Activated CD4-positive, alpha-beta T cell treated with anti-CD3 and anti-CD28 coated beads, Interleukin-2, amount 10 ng/mL, durations not matched to agents 7 days and 5 days (primary cell): Measurements from ENCODE around the gene LRRC2. TPM values are rescaled to one million over a fixed set of nuclear protein-coding genes. Genes with fewer than 3 reads are reported as not detected.

Source experiments
- CTCF ChIA-PET: fragments of 350-600 bp; sonication (Branson Sonifier 250); formaldehyde crosslinking; loops from one replicate; lab custom pipeline; 2021; ENCODE audit warnings: antibody characterized with exemption; lab: Charles Lee
- POLR2A ChIA-PET: fragments of 350-600 bp; sonication (Branson Sonifier 250); formaldehyde crosslinking; loops from one replicate; lab custom pipeline; 2021; ENCODE audit warnings: antibody characterized with exemption; lab: Charles Lee
- DNase-seq: peaks from one replicate; pipeline ENCODE4 v3.0.0-alpha.2; 2020
- H3K27ac Mint-ChIP-seq: one replicate; pipeline ENCODE4 v1.8.0; 2021; ENCODE audit warnings: mild to moderate bottlenecking, moderate library complexity, mixed read lengths
- H3K27me3 Mint-ChIP-seq: one replicate; pipeline ENCODE4 v1.8.0; 2021; ENCODE audit warnings: mixed read lengths
- H3K36me3 Mint-ChIP-seq: one replicate; pipeline ENCODE4 v1.8.0; 2021; ENCODE audit warnings: low read depth, mixed read lengths
- H3K4me1 Mint-ChIP-seq: one replicate; pipeline ENCODE4 v1.8.0; 2021; ENCODE audit warnings: mixed read lengths
- H3K4me3 Mint-ChIP-seq: one replicate; pipeline ENCODE4 v1.8.0; 2021; ENCODE audit warnings: mild to moderate bottlenecking, moderate library complexity, mixed read lengths
- H3K9me3 Mint-ChIP-seq: one replicate; pipeline ENCODE4 v1.8.0; 2021; ENCODE audit warnings: mixed read lengths
- total RNA-seq, 2 experiments: library from RNA; stranded (reverse); gene quantifications; one replicate each; pipeline ENCODE4 v1.2.3, GENCODE V29; 2021

LRRC2 gene
- total RNA-seq, 2 experiments from 2014 or later = 0.27 to 0.29 TPM

DNA sequence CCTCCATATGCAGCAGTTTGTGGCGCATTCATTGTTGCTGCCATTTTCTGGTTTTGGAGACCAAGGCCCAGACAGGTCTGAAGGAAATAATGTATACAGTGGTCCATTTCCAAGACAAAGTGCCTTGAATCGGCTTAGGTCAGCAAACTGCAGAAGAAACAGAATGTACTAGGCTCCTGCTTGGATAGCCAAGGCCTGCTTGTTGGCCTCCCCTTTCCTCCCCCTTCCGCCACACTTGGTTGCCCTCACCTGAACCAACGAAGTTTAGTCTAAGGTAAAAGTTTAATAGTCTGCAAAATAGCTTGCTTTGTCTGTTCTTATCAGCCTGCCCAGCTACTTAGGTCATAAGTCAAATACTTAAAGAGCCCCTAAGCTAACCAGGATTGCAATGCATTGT lies 80.3 kb downstream of the LRRC2 start:
- no peaks in the 10 kb centered on the region for H3K36me3 Mint-ChIP-seq
- H3K4me1 Mint-ChIP-seq = peaks cover 18% of the 10 kb centered on the region
- H3K9me3 Mint-ChIP-seq = no peaks in the 10 kb centered on the region
- DNase-seq = no peak
- POLR2A ChIA-PET = no interaction called here
- no peak overlapping the region for H3K27ac Mint-ChIP-seq
- CTCF ChIA-PET = interaction anchor here (1.5 to 1.9 kb wide), 2 partner anchors 15 to 30 kb away, joined by 3 to 5 read pairs; no protein-coding TSS in a partner anchor
- no peak overlapping the region for H3K4me3 Mint-ChIP-seq
- peaks cover 3% of the 10 kb centered on the region for H3K27me3 Mint-ChIP-seq

DNA sequence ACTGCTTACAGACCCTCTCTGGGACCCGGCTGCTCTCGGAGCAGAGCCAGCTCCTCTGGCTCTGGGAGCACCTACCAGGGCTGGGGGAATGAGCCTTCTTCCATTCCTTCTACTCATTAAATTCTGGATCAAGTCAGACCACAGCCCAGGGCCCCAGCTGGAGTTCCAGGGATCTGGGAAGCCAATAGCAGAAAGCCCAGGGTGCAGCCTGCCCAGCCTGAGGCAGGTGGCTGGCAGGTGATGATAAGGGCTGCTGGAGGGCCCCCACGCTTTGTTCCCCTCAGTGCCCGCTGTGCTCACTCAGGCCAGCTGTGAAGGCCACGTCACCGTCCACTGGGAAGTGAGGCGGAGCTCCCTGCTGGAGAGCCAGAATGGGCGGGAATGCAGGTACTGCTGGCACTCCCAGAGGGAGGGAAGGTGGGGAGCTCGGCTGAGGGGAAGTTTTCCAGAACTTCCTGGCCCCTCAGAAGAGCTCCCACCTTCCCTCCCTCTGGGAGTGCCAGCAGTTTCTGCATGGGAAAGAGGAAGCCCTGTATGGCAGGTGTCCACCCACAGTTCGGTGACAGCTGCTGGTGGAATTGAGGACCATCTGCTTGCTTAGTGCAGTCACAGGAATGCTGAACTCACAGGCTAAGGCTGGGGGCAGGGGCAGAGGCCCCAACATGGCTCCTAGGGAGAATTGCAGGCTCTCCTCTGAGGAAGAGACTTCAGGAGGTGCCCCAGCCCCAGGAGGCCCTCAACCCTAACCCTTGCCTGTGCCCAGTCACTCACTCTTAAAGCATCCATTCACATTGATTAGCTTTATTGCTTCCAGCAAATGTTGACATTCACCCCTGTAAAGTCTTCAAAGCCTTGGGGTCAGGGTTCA lies 81.0 kb downstream of the LRRC2 start:
- CTCF ChIA-PET = interaction anchor here (1.1 to 2.2 kb wide), 4 partner anchors 14 to 73 kb away, joined by 3 to 7 read pairs (median 4); no protein-coding TSS in a partner anchor
- peaks cover 3% of the 10 kb centered on the region for H3K27me3 Mint-ChIP-seq

DNA sequence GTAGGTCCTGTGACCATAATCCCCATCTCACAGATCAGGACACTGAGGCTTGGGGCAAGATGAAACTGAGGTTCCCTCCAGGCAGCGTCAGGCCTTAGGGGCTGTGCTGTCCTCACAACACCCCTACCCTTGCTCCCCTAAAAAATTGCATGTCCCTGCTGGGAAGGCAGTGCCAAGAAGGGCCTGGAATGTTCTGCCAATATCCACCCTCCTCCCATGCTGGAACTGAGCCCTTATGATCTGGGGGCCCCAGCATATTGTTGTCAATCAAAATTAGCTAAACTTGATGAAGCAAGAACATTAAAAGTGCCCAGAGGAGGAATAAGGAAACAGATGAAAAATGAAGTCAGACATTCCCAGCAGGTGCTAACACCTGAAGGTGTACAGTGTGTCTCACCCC lies 81.7 kb downstream of the LRRC2 start:
- ChIA-PET POLR2A (no interaction called here), CTCF (interaction anchor here (1.1 to 2.2 kb wide), 4 partner anchors 13 to 73 kb away, joined by 3 to 7 read pairs (median 4); no protein-coding TSS in a partner anchor)
- Mint-ChIP-seq H3K27ac (no peak overlapping the region), H3K4me1 (peaks cover 9% of the 10 kb centered on the region), H3K9me3 (no peaks in the 10 kb centered on the region), H3K36me3 (no peaks in the 10 kb centered on the region), H3K27me3 (peaks cover 3% of the 10 kb centered on the region), H3K4me3 (no peak overlapping the region)
- DNase-seq = no peak

More for the DNA sequence above, 81.0 kb downstream of the LRRC2 start:
- H3K9me3 Mint-ChIP-seq = no peaks in the 10 kb centered on the region
- no peak overlapping the region for H3K27ac Mint-ChIP-seq
- H3K4me1 Mint-ChIP-seq = peaks cover 17% of the 10 kb centered on the region
- no peak for DNase-seq
- H3K36me3 Mint-ChIP-seq = no peaks in the 10 kb centered on the region
- POLR2A ChIA-PET = no interaction called here
- H3K4me3 Mint-ChIP-seq = no peak overlapping the region

DNA sequence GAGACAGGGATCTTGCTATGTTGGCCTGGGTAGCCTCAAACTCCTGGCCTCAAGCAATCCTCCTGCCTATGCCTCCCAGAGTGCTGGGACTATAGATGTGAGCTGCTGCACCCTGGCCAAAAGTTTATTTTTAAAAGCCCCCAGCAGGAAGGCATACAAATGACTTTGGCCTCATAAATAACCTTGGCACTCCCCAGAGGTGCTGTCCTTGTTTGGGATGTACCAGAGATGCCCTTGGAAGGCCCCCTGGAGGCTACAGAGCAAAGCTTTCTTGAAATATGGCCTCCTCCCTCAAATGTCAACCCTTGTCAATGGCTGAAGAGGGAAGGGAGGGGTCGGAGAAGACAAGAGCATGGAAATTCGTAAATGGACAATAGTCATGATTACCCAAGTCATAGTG lies 82.3 kb downstream of the LRRC2 start:
- POLR2A ChIA-PET = no interaction called here
- Mint-ChIP-seq H3K36me3 (no peaks in the 10 kb centered on the region), H3K27me3 (peaks cover 3% of the 10 kb centered on the region), H3K9me3 (no peaks in the 10 kb centered on the region), H3K4me1 (peaks cover 4% of the 10 kb centered on the region), H3K4me3 (no peak overlapping the region), H3K27ac (no peak overlapping the region)
- CTCF ChIA-PET = interaction anchor here (0.7 to 2.2 kb wide), 3 partner anchors 14 to 145 kb away, joined by 3 to 7 read pairs (median 3); no protein-coding TSS in a partner anchor
- DNase-seq = no peak

DNA sequence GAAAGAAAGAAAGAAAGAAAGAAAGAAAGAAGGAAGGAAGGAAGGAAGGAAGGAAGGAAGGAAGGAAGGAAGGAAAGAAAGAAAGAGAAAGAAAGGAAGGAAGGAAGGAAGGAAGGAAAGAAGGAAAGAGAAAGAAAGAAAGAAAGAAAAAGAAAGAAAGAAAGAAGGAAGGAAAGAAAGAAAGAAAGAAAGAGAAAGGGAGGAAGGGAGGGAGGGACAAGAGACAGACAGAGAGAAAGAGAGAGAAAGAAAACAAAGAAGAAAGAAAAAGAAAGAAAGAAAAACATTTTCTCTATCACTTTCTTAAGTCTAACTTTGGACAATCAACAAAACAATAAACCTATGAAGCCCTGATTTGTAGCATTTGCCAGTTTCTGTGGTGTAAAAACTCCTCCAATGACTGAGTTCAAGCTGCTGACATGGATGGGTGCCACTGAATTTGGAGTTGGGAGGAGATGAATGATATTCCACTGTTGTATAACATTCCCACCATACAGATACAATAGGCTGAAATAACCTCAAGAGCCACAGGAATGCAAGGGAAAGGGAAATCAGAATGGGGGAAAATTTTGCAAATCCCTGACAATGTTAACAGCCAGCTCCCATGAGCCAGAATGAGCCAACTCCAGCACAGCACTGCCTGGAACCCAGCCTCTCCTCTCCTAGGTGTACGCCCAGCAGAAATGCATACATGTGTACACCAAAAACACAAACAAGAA lies 83.3 kb downstream of the LRRC2 start:
- H3K27ac Mint-ChIP-seq = no peak overlapping the region
- DNase-seq = no peak
- H3K27me3 Mint-ChIP-seq = peaks cover 10% of the 10 kb centered on the region
- no peaks in the 10 kb centered on the region for H3K36me3 Mint-ChIP-seq
- no peaks in the 10 kb centered on the region for H3K4me1 Mint-ChIP-seq
- CTCF ChIA-PET = interaction anchor here (0.7 to 2.2 kb wide), 4 partner anchors 13 to 146 kb away, joined by 3 to 7 read pairs (median 3); no protein-coding TSS in a partner anchor
- H3K9me3 Mint-ChIP-seq = no peaks in the 10 kb centered on the region
- no peak overlapping the region for H3K4me3 Mint-ChIP-seq
- POLR2A ChIA-PET = no interaction called here

DNA sequence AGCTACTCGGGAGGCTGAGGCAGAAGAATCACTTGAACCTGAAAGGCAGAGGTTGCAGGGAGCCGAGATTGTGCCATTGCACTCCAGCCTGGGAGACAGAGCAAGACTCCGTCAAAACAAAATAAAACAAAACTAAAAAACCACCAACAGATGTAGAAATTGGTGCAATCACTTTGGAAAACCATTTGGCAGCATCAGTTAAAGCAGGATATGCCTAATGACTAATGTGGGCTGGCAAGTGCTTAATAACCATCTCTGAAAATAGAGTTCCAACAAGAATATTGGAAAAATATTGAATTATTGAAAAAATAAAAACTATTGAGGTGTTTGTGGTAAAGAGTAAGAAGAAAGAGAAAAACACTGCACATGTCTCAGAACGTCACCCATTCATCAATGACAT lies 84.5 kb downstream of the LRRC2 start:
- Mint-ChIP-seq H3K4me3 (no peak overlapping the region), H3K27ac (no peak overlapping the region), H3K4me1 (no peaks in the 10 kb centered on the region), H3K36me3 (no peaks in the 10 kb centered on the region), H3K27me3 (peaks cover 16% of the 10 kb centered on the region), H3K9me3 (no peaks in the 10 kb centered on the region)
- no peak for DNase-seq
- POLR2A ChIA-PET = no interaction called here
- CTCF ChIA-PET = interaction anchor here (0.6 kb wide), 1 partner anchor 126 kb away, joined by 3 read pairs; no protein-coding TSS in a partner anchor

DNA sequence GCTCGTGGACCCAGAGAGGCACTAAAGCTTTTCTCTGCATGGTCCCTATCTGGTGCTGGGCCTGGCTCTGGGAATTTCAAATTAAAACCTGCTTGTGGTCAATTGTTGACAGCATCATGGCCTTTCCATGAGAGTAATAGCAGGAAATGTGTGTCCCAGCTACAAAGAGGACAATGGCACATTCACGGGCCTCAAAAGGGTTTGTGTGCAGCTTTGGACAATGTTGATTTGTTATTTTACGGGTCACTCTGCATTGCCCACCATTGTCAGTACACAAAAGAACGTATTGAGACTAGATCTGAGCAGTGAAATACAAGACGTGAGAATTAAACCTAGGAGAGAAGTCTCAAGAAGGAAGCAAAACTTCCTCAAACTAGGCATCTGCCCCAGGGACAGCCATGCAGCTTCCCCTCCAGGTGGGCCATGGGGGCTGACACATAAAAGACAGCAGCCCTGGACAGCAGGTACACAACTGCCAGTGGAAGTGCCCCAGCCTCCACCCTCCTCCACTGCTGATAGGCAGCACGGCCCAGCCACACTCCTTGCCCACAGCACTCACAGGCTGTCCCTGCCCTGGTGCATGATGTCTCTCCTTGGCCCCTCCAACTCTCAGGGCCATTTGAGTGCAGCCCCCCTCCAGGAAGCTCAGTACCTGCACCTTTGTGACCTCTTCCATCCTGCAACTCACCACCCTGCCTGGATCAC lies 85.5 kb downstream of the LRRC2 start:
- DNase-seq = no peak
- Mint-ChIP-seq H3K4me1 (no peaks in the 10 kb centered on the region), H3K36me3 (no peaks in the 10 kb centered on the region), H3K27me3 (peaks cover 20% of the 10 kb centered on the region), H3K27ac (no peak overlapping the region), H3K4me3 (no peak overlapping the region), H3K9me3 (no peaks in the 10 kb centered on the region)
- POLR2A ChIA-PET = no interaction called here
- CTCF ChIA-PET = interaction anchor here (0.8 to 1.8 kb wide), 2 partner anchors 8 to 10 kb away, joined by 7 to 9 read pairs; no protein-coding TSS in a partner anchor

DNA sequence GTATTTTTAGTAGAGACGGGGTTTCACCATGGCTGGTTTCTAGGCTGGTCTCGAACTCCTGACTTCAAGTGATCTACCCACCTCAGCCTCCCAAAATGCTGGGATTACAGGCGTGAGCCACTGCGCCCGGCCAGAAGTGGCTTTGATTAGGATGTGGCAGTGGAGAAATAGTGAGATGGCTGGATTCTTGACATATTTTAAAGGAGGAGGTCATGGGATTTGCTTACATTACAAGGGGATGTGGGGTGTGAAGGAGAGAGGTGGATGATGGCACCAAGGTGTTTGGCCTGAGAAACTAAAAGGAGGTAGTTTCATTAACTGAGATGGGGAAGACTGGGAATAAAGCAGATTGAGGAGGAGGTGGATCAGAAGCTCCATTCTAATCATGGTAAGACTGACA lies 86.4 kb downstream of the LRRC2 start:
- POLR2A ChIA-PET = no interaction called here
- no peaks in the 10 kb centered on the region for H3K36me3 Mint-ChIP-seq
- no peak overlapping the region for H3K4me3 Mint-ChIP-seq
- CTCF ChIA-PET = interaction anchor here (1.8 kb wide), 1 partner anchor 9 kb away, joined by 9 read pairs; no protein-coding TSS in a partner anchor
- H3K4me1 Mint-ChIP-seq = no peaks in the 10 kb centered on the region
- peaks cover 30% of the 10 kb centered on the region for H3K27me3 Mint-ChIP-seq
- peak overlapping the region; percentile 10 for H3K27ac Mint-ChIP-seq
- no peak for DNase-seq
- H3K9me3 Mint-ChIP-seq = peaks cover 5% of the 10 kb centered on the region

DNA sequence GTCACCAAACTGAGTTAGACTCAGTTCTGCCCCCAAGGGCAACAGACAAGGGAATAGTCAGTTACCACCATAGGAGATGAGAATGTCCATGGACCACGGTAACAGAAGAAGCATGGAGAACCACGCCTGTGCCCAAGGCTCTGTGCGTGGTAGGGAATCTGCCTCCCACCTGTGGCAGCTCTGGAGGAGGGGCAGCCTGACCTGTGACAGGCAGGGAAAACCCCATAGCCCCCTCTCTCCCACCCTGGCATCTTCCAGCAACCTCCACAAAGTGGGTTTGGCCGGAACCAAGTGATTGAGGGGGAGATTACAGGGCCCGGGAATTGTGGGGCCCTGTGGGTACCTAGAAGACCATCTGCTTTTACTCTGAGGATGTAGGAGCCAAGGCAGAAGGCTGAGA lies 87.1 kb downstream of the LRRC2 start:
- Mint-ChIP-seq H3K9me3 (peaks cover 10% of the 10 kb centered on the region), H3K4me3 (no peak overlapping the region), H3K27me3 (peaks cover 36% of the 10 kb centered on the region), H3K36me3 (peaks cover 2% of the 10 kb centered on the region), H3K4me1 (no peaks in the 10 kb centered on the region), H3K27ac (no peak overlapping the region)
- POLR2A ChIA-PET = interaction anchor here (0.6 kb wide), 1 partner anchor 171 kb away, joined by 3 read pairs; no protein-coding TSS in a partner anchor
- CTCF ChIA-PET = no interaction called here
- DNase-seq = no peak

DNA sequence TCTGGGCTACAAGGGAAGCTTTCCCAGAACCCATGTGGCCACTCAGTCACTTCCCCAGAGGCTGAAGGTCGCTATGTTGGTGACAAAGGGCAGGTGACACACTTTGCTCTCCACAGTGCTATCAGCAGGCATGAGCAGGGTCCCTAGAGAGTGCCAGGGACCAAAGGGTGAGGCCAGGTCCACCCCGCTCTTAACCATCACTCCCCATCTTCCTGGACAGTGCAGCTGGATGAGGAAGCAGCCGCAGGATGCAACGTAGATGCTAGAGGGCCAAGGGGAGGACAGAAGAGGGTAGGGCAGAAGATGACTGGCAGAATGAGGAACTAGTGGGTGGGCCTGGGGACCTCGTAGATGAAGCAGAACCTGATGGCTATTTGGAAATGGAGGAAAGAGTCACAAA lies 87.8 kb downstream of the LRRC2 start:
- H3K27me3 Mint-ChIP-seq = peaks cover 42% of the 10 kb centered on the region
- CTCF ChIA-PET = no interaction called here
- POLR2A ChIA-PET = interaction anchor here (0.6 kb wide), 1 partner anchor 171 kb away, joined by 3 read pairs; no protein-coding TSS in a partner anchor
- DNase-seq = no peak
- no peaks in the 10 kb centered on the region for H3K4me1 Mint-ChIP-seq
- peaks cover 2% of the 10 kb centered on the region for H3K36me3 Mint-ChIP-seq
- H3K9me3 Mint-ChIP-seq = peaks cover 14% of the 10 kb centered on the region
- no peak overlapping the region for H3K4me3 Mint-ChIP-seq
- no peak overlapping the region for H3K27ac Mint-ChIP-seq

DNA sequence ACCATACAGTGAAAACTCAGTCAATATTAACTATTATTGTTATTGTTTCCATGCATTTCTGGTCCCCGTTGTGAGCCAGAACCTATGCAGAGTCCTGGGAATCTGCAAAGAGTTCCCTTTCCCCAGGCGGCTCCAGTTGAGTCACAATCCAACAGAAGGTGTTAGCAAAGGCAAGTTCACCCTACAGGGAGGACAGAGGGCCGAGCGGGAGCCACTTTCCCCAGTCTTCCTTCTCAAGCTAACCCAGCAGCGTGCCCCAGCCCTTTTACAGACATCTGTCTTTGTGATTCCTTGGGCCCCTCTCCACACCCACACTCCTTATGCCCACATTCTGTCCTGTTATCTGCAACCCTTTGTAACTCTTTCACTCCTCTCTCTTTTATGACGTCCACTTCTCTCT lies 88.3 kb downstream of the LRRC2 start:
- peaks cover 2% of the 10 kb centered on the region for H3K36me3 Mint-ChIP-seq
- peaks cover 14% of the 10 kb centered on the region for H3K9me3 Mint-ChIP-seq
- no peak for DNase-seq
- H3K4me1 Mint-ChIP-seq = no peaks in the 10 kb centered on the region
- ChIA-PET CTCF (no interaction called here), POLR2A (no interaction called here)
- peaks cover 48% of the 10 kb centered on the region for H3K27me3 Mint-ChIP-seq
- no peak overlapping the region for H3K27ac Mint-ChIP-seq
- H3K4me3 Mint-ChIP-seq = no peak overlapping the region

DNA sequence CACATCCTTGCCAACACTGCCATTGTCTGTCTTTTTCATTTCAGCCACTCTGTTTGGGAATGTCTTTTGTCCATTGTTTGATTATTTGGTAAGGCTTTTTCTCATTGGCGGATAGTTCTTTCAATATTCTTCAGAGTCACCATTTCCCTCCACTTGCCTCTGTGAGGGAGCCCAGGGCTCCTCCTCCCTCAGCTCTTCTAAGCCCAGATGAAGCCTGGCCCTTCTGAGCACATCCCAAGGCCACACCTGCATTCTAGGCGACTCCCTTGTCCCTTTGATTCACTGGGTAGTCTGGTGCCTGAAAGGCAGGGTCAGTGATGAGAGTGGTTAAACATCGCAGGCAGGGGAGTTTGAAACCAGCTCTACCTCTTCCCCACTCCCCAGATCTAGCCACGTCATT lies 89.0 kb downstream of the LRRC2 start:
- DNase-seq = no peak
- H3K27me3 Mint-ChIP-seq = peaks cover 51% of the 10 kb centered on the region
- H3K4me1 Mint-ChIP-seq = no peaks in the 10 kb centered on the region
- no peak overlapping the region for H3K27ac Mint-ChIP-seq
- H3K36me3 Mint-ChIP-seq = peaks cover 2% of the 10 kb centered on the region
- POLR2A ChIA-PET = no interaction called here
- peaks cover 14% of the 10 kb centered on the region for H3K9me3 Mint-ChIP-seq
- CTCF ChIA-PET = interaction anchor here (1.3 to 2.3 kb wide), 2 partner anchors 12 to 150 kb away, joined by 3 to 15 read pairs; no protein-coding TSS in a partner anchor
- H3K4me3 Mint-ChIP-seq = no peak overlapping the region
